Mesenchymal stem cell (in vitro differentiated cells and primary cell): ENCODE measurements around the gene SMC1B.
A peak's percentile ranks its signal among the peaks of the same experiment; 100 is the strongest.
"Not testable (repeated sequence)": the region's sequence is repeated elsewhere in the genome, so short reads cannot be mapped to it uniquely, and the experiment has no call there.

Source experiments
- DNase-seq: peaks from one replicate; pipeline ENCODE4 v3.0.0-alpha.2; 2013
- H2AFZ ChIP-seq: one replicate; pipeline ENCODE4 v1.6.1; 2013; ENCODE audit warnings: low read depth, mild to moderate bottlenecking, control low read depth, inconsistent platforms, low read length, moderate library complexity
- H2AK5ac ChIP-seq: 2 replicates; pipeline ENCODE4 v1.6.1; 2013; ENCODE audit warnings: low read length, moderate library complexity, mild to moderate bottlenecking, inconsistent platforms; ENCODE audit not compliant: severe bottlenecking
- H2BK120ac ChIP-seq: one replicate; pipeline ENCODE4 v1.6.1; 2013; ENCODE audit warnings: low read depth, mild to moderate bottlenecking, inconsistent platforms, low read length, moderate library complexity
- H2BK12ac ChIP-seq, 2 experiments: one replicate each; pipeline ENCODE4 v1.6.1; 2013; ENCODE audit warnings: inconsistent platforms in 2 of 2, low read length in 2 of 2, mild to moderate bottlenecking in 2 of 2, moderate library complexity in 2 of 2, control low read depth in 1 of 2
- H2BK15ac ChIP-seq: one replicate; pipeline ENCODE4 v1.6.1; 2013; ENCODE audit warnings: mild to moderate bottlenecking, low read depth, inconsistent platforms; ENCODE audit not compliant: poor library complexity, severe bottlenecking
- H2BK5ac ChIP-seq: 2 replicates; pipeline ENCODE4 v1.6.1; 2013; ENCODE audit warnings: low read depth, mild to moderate bottlenecking, low read length, control low read depth, inconsistent platforms; ENCODE audit not compliant: poor library complexity, severe bottlenecking
- H3K14ac ChIP-seq, 2 experiments: one replicate each; pipeline ENCODE4 v1.6.1; 2013; ENCODE audit warnings: inconsistent platforms in 2 of 2, low read length in 2 of 2, control low read depth in 1 of 2, mild to moderate bottlenecking in 1 of 2, moderate library complexity in 1 of 2
- H3K18ac ChIP-seq, 2 experiments: one replicate each; pipeline ENCODE4 v1.6.1; 2013; ENCODE audit warnings: inconsistent platforms in 2 of 2, low read length in 2 of 2, control low read depth in 1 of 2, low read depth in 1 of 2, mild to moderate bottlenecking in 1 of 2
- H3K23ac ChIP-seq, 2 experiments: one replicate each; pipeline ENCODE4 v1.6.1; 2013; ENCODE audit warnings: inconsistent platforms in 2 of 2, low read length in 2 of 2, mild to moderate bottlenecking in 2 of 2, moderate library complexity in 2 of 2, control low read depth in 1 of 2
- H3K27ac ChIP-seq: 2 replicates; pipeline ENCODE4 v1.5.1; 2013; ENCODE audit warnings: mild to moderate bottlenecking, moderate library complexity, low read length, control low read depth, inconsistent platforms; ENCODE audit not compliant: poor library complexity, severe bottlenecking
- H3K27me3 ChIP-seq, 2 experiments: 2 replicates each; pipeline versions ENCODE4 v1.6.1 to v1.7.0; 2013; ENCODE audit warnings: low read length in 2 of 2, mild to moderate bottlenecking in 2 of 2, moderate library complexity in 2 of 2, control low read depth in 1 of 2, inconsistent platforms in 1 of 2; ENCODE audit not compliant: control insufficient read depth in 1 of 2, insufficient read depth in 1 of 2
- H3K36me3 ChIP-seq, 2 experiments: 2 replicates each; pipeline versions ENCODE4 v1.6.1 to v1.7.0; 2013; ENCODE audit warnings: low read length in 2 of 2, control low read depth in 1 of 2, inconsistent platforms in 1 of 2, low read depth in 1 of 2, mild to moderate bottlenecking in 1 of 2; ENCODE audit not compliant: insufficient read depth in 2 of 2, control insufficient read depth in 1 of 2
- H3K4ac ChIP-seq, 2 experiments: one replicate each; pipeline ENCODE4 v1.6.1; 2013; ENCODE audit warnings: inconsistent platforms in 2 of 2, low read length in 2 of 2, mild to moderate bottlenecking in 2 of 2, moderate library complexity in 2 of 2, control low read depth in 1 of 2, low read depth in 1 of 2
- H3K4me1 ChIP-seq: 2 replicates; pipeline ENCODE4 v1.6.1; 2013; ENCODE audit warnings: low read depth, low read length, control low read depth; ENCODE audit not compliant: control insufficient read depth, insufficient read depth
- H3K4me2 ChIP-seq: 2 replicates; pipeline ENCODE4 v1.6.1; 2013; ENCODE audit warnings: low read length, mild to moderate bottlenecking, inconsistent platforms; ENCODE audit not compliant: poor library complexity, severe bottlenecking
- H3K4me3 ChIP-seq, 2 experiments: 2 replicates each; pipeline versions ENCODE4 v1.5.1 to v1.7.0; 2013; ENCODE audit warnings: low read length in 2 of 2, mild to moderate bottlenecking in 2 of 2, control low read depth in 1 of 2, low read depth in 1 of 2; ENCODE audit not compliant: insufficient read depth in 1 of 2
- H3K79me1 ChIP-seq: replicated peaks from 2 replicates; pipeline ENCODE4 v1.6.1; 2013; ENCODE audit warnings: mild to moderate bottlenecking, control low read depth, low read length, inconsistent platforms; ENCODE audit not compliant: poor library complexity, severe bottlenecking
- H3K9ac ChIP-seq: 2 replicates; pipeline ENCODE4 v1.7.0; 2013; ENCODE audit warnings: mild to moderate bottlenecking, low read length, moderate library complexity
- H3K9me3 ChIP-seq: 2 replicates; pipeline ENCODE4 v1.7.0; 2013; ENCODE audit warnings: mild to moderate bottlenecking, low read length; ENCODE audit not compliant: control insufficient read depth
- H4K8ac ChIP-seq: one replicate; pipeline ENCODE4 v1.6.1; 2013; ENCODE audit warnings: inconsistent platforms, mild to moderate bottlenecking, low read length, moderate library complexity
- H4K91ac ChIP-seq: one replicate; pipeline ENCODE4 v1.6.1; 2013; ENCODE audit warnings: mild to moderate bottlenecking, low read length, inconsistent platforms
- WGBS: methylation state at CpG from one replicate; pipeline ENCODE4 v1.1.7; 2013; ENCODE audit warnings: mixed read lengths; 5-methylcytosine and 5-hydroxymethylcytosine counted together

SMC1B gene

GRCh38 chr22:45451972-45452371 lies 38.6 kb upstream of the SMC1B start:
- Histone ChIP-seq H3K18ac (peak overlapping the region in 1 of 2 experiments; percentile 39), H2AK5ac (no peak overlapping the region), H4K8ac (no peak overlapping the region), H2AFZ (no peak overlapping the region), H3K4me2 (no peak overlapping the region), H3K14ac (no peak overlapping the region), H3K9me3 (no peaks in the 10 kb centered on the region), H3K27me3 (no peaks in the 10 kb centered on the region), H3K4me3 (peak overlapping the region in 1 of 2 experiments; percentile 17), H3K79me1 (no peaks in the 10 kb centered on the region), H3K4me1 (peaks cover 10% of the 10 kb centered on the region), H2BK120ac (peak overlapping the region; percentile 50), H4K91ac (peak overlapping the region; percentile 76), H2BK5ac (no peak overlapping the region), H3K23ac (no peak overlapping the region), H3K4ac (no peak overlapping the region), H3K36me3 (no peaks in the 10 kb centered on the region), H3K9ac (peak overlapping the region; percentile 60), H3K27ac (no peak overlapping the region), H2BK15ac (peak overlapping the region; percentile 75), H2BK12ac (peak overlapping the region; percentile 17 to 86)
- 98% methylated on average over 6 of the region's 6 CpGs for WGBS
- no peak for DNase-seq

- H2BK12ac ChIP-seq = peak overlapping the region in 1 of 2 experiments; percentile 82
- H2BK120ac ChIP-seq = peak overlapping the region; percentile 57
- H3K27me3 ChIP-seq = no peaks in the 10 kb centered on the region
- H3K9me3 ChIP-seq = no peaks in the 10 kb centered on the region
- peak overlapping the region in 1 of 2 experiments; percentile 54 for H3K4ac ChIP-seq
- peak overlapping the region; percentile 59 for H4K8ac ChIP-seq
- 50% methylated on average over 12 of the region's 12 CpGs for WGBS
- no peak overlapping the region for H2BK15ac ChIP-seq
- peak; percentile 77 for DNase-seq
- H3K36me3 ChIP-seq = no peaks in the 10 kb centered on the region
- H3K27ac ChIP-seq = no peak overlapping the region
- H3K4me2 ChIP-seq = no peak overlapping the region
- no peak overlapping the region for H2AK5ac ChIP-seq
- H2BK5ac ChIP-seq = no peak overlapping the region
- H3K18ac ChIP-seq = peak overlapping the region; percentile 50 to 67
- peak overlapping the region in 1 of 2 experiments; percentile 34 for H3K4me3 ChIP-seq
- no peak overlapping the region for H3K23ac ChIP-seq
- no peaks in the 10 kb centered on the region for H3K79me1 ChIP-seq
- no peak overlapping the region for H2AFZ ChIP-seq
- no peak overlapping the region for H4K91ac ChIP-seq
- peaks cover 10% of the 10 kb centered on the region for H3K4me1 ChIP-seq
- H3K9ac ChIP-seq = peak overlapping the region; percentile 60
- H3K14ac ChIP-seq = no peak overlapping the region
Measured at GRCh38 chr22:45450921-45451651, 37.7 kb upstream of the SMC1B start.

- Histone ChIP-seq H3K23ac (no peak overlapping the region), H3K36me3 (no peaks in the 10 kb centered on the region), H2BK12ac (peak overlapping the region in 1 of 2 experiments; percentile 97), H3K4ac (peak overlapping the region in 1 of 2 experiments; percentile 57), H2BK15ac (peak overlapping the region; percentile 15), H3K9me3 (no peaks in the 10 kb centered on the region), H3K27me3 (no peaks in the 10 kb centered on the region), H3K4me3 (no peak overlapping the region), H2AK5ac (no peak overlapping the region), H3K18ac (peak overlapping the region in 1 of 2 experiments; percentile 82), H2BK5ac (no peak overlapping the region), H3K14ac (peak overlapping the region in 1 of 2 experiments; percentile 78), H2BK120ac (peak overlapping the region; percentile 42), H4K91ac (peak overlapping the region; percentile 23), H3K79me1 (no peaks in the 10 kb centered on the region), H3K9ac (peak overlapping the region; percentile 60), H3K4me2 (no peak overlapping the region), H4K8ac (no peak overlapping the region), H3K27ac (no peak overlapping the region), H3K4me1 (peaks cover 10% of the 10 kb centered on the region), H2AFZ (no peak overlapping the region)
- WGBS = 91% methylated on average over 14 of the region's 16 CpGs
- no peak for DNase-seq
Measured at GRCh38 chr22:45450101-45450785, 36.8 kb upstream of the SMC1B start.

- not testable (repeated sequence) for H4K8ac ChIP-seq, H3K27ac ChIP-seq, H2BK12ac ChIP-seq, H3K36me3 ChIP-seq, DNase-seq, H3K23ac ChIP-seq, H2BK120ac ChIP-seq, H2BK5ac ChIP-seq, H3K4me3 ChIP-seq, H2AK5ac ChIP-seq, H3K9ac ChIP-seq, H3K27me3 ChIP-seq, H3K14ac ChIP-seq, H2BK15ac ChIP-seq, H3K9me3 ChIP-seq, H2AFZ ChIP-seq, H3K4ac ChIP-seq, H4K91ac ChIP-seq, H3K79me1 ChIP-seq, H3K4me2 ChIP-seq, H3K18ac ChIP-seq
- 100% methylated on average over 3 of the region's 5 CpGs for WGBS
- peaks cover 10% of the 10 kb centered on the region for H3K4me1 ChIP-seq
Measured at GRCh38 chr22:45449442-45449841, 36.0 kb upstream of the SMC1B start.
